HG03064 (cell line): ENCODE data around the gene CD22.
"Not testable (repeated sequence)": the region's sequence is repeated elsewhere in the genome, so short reads cannot be mapped to it uniquely, and the experiment has no call there.

Source experiments
- ATAC-seq: cut with Tn5 transposase; IDR thresholded peaks from one replicate; pipeline ENCODE4 v1.9.1; 2021; ENCODE audit warnings: low read depth; ENCODE audit not compliant: unreplicated experiment

Gene CD22

DNA sequence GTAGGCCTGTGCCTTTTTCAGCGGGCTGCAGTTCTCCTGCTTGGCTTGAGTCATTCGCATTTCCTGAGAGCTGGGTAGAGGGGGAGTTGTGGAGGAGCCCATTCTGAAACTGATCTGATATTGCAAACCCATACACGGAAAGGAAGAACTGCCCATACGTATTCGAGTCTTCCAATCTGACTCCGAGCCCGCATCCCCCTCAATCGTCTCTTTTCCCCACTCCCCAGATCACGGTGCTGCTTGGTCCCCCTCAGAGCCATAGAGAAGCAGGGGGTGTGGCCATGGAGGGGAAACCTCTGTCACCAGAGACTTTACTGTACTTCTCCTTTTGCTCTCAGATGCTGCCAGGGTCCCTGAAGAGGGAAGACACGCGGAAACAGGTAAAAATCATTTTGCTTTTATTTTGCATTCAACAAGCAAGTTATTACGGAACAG lies at the start of gene CD22:
TSS of gene CD22 (plus strand) at position 337 of the 435 bp plus-strand sequence. CDS start 2,854 bp downstream, outside the sequence.
- ATAC-seq = no peak

DNA sequence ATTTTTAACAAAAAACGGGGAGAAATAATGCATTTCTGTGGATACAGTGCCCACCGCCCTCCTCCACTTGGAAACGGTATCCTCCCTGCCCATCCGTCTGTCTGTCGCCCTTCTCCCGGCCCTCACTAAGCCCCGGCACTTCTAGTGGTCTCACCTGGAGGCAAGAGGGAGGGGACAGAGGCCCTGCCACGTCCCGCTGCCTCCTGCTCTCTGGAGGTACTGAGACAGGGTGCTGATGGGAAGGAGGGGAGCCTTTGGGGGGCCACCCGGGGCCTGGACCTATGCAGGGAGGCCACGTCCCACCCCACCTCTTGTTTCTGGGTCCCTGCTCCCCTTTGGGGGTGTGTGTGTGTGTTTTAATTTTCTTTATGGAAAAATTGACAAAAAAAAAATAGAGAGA lies 49.6 kb upstream of the CD22 start:
- ATAC-seq = no peak

DNA sequence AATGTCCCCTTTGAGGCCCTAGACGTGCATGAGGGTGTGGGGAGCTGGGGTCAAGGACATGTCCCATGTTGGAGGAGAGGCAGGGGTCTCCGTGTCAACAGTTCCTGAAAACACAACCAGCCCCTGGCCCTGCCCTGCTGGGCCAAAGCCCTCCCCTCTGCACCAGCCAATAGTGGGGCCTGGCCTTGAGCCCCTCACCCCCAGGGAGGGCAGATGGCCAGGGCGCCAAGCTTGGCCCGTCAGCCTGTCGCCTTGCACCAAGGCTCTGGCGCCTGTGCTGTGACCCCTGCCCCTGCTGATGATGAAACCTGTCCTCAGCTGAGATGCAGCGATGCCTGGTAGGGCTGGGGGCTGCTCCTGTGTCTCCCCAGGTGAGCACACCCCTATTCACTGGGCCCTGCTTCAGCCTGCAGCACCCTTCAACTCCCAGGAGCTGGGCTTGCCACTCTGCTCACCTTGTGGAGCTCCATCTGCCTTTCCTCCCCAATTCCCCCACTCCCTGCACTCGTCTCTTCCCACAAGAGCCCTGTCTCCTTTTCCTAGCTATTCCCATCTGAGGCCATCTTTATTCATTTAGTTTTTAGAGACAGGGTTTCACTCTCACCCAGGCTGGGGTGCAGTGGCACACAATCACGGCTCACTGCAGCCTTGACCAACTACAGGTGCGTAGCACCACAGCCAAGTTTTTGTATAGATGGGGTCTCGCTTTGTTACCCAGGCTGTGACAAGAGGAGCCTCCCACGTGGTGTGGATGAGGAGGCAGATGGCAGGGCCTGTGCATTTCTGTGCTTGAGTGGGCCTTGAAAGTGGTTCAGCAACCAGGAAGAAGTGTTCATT lies 48.8 kb upstream of the CD22 start:
- no peak for ATAC-seq

- ATAC-seq = no peak
These were observed 47.7 kb upstream of the CD22 start for GRCh38 chr19:35281303-35281702.

GRCh38 chr19:35284153-35285094 lies 44.6 kb upstream of the CD22 start:
- no peak for ATAC-seq

DNA sequence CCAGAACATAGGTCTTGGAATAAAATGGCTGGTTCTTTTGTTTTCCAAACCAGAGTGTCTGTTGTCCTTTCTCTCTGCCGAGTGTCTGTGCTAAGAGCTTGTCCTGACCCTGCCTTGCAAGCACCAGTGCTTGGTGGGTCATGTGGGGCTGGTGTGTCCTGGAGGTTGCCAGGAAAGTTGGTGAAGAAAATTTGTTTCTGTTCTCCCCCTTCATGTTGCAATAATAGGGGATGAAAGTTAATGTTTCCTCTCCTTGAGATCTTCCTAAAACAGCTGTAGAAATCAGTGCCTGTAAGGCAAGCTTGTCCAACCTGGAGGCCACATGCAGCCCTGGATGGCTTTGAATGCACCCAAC lies 43.9 kb upstream of the CD22 start:
- no peak for ATAC-seq

GRCh38 chr19:35285465-35285864 lies 43.5 kb upstream of the CD22 start:
- ATAC-seq = not testable (repeated sequence)

DNA sequence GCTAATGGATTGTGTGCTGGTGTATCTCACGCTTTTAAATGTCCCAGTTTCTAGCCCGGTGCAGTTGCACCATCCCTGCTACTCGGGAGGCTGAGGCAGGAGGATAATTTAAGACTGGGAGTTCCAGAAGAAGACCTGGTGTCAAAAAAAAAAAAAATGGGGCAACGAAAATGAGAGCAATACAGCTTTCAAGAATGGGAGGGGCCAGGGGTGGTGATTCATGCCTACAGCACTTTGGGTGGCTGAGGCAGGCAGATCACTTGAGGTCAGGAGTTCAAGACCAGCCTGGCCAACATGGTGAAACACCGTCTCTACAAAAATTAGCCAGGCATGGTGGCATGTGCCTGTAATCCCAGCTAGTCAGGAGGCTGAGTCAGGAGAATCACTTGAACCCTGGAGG lies 42.9 kb upstream of the CD22 start:
- not testable (repeated sequence) for ATAC-seq

DNA sequence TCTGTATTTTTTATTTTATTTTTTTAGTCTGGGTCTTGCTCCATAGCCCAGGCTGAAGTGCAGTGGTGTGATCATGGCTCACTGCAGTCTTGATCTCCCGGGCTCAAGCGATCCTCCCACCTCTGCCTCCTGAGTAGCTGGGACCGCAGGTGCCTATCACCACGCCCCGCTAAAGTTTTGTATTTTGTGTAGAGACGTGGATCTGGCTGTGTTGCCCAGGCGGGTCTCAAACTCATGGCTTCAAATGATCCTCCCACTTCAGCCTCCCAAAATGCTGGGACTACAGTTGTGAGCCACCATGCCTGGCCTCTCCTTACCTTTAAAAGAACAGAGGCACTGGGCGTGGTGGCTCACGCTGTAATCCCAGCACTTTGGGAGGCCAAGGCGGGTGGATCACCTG lies 41.3 kb upstream of the CD22 start:
- ATAC-seq = no peak

- ATAC-seq = no peak
These were observed 40.7 kb upstream of the CD22 start for GRCh38 chr19:35288331-35288730.

DNA sequence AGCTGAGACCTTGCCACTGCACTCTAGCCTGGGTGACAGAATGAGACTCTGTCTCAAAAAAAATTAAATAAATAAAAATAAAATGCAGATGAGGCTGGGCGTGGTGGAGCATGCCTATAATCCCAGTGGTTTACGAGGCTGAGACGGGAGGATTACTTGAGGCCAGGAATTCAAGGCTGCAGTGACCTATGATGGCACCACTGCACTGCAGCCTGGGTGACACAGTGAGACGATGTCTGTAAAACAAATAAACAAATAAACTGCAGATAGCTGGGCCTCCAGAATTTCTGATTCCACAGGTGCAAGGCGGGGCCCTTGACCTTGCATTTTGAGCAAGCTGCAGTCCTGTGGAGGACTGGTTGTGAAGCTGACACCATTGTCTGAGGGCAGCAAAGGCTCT lies 40.1 kb upstream of the CD22 start:
- ATAC-seq = no peak

- no peak for ATAC-seq
These were observed 38.4 kb upstream of the CD22 start for GRCh38 chr19:35290381-35291127.

GRCh38 chr19:35291259-35291658 lies 37.7 kb upstream of the CD22 start:
- no peak for ATAC-seq

- ATAC-seq = no peak
These were observed 37.1 kb upstream of the CD22 start, which contains the start of gene MAG for GRCh38 chr19:35291916-35292315. Gene MAG, plus strand, starts transcription at chr19:35292161. Its CDS starts 3,248 bp downstream, at chr19:35295409.

GRCh38 chr19:35292421-35293362 lies 36.3 kb upstream of the CD22 start:
- ATAC-seq = no peak

DNA sequence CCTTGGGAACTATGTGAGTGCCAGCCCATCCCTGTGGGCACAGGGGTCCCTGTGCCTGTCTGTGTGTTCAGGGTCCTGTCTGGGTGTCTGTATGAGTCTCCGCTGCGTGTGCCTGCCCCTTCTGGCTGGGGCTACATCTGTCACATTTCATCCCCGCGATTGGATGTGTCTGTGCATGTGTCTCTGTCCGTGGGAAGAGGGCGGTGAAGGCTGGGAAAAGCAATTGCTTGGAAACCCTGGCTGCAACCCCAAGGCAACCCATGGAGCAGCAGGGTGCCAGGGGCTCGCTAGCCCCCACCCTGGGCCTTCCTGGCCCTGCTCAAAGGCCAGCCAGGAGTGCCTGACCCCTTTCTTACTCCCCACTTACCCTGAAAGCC lies 35.6 kb upstream of the CD22 start:
- ATAC-seq = no peak

GRCh38 chr19:35293808-35294207 lies 35.2 kb upstream of the CD22 start:
- ATAC-seq = no peak

- no peak for ATAC-seq
These were observed 34.7 kb upstream of the CD22 start for GRCh38 chr19:35294328-35294727.
